HG03571 (cell line): ENCODE data around the gene KNCN.

Experiments
- ATAC-seq: cut with Tn5 transposase; IDR thresholded peaks from one replicate; pipeline ENCODE4 v1.9.1; 2021; ENCODE audit not compliant: unreplicated experiment

Gene KNCN

DNA sequence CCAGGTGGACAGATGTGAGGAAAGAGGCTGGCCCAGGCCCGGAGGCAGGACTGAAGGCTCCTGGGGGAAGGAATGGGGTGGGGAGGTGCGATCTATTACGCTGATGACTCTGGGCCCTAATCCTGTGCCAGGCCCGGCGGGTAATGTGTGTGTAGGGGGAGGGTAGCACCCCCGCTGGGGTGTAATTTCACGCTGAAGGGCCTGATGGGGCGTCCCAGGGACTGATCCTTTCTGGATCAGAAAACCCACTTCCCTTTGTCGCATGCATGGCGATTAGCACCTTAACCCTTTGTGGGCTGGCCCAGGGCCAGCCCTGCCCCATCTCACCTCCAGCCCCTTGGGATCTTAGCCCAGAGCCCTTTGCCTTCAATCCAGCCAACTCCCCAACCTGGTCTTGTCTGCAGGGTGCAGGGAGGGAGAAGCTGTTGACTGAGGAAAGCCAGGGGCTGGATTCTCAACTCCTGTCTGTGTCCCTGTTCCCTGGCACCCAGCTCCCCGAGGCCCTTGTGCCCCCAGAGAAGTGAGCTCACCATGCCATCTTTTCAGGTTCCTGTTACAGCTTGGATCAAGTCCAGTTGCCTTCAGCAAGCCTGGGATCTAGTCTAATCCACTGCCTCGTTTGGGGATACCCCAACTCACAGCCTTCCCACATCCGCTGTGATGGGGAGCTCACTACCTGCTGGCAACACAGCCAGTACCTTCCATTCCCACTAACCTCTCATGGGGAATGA, 26.0 kb downstream of the KNCN start:
- no peak for ATAC-seq

DNA sequence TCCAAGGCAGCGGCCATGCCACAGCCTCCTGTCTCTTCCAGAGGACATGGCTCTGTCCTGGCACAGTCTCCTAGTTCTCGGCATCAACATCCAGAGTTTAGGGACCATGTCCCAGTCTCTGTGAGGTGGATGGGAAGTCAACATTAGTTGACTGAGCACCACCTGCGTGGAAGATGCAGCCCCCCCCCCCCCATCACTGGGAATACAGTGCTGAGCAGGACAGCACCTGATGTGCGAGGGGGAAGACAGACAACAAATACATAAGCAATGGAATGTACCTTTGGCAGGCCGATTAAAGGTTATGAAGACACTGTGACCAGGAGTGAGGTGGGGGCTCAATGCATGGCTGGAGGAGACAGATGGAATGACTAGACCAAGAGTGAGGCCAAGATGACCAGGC, 26.6 kb downstream of the KNCN start:
- no peak for ATAC-seq

DNA sequence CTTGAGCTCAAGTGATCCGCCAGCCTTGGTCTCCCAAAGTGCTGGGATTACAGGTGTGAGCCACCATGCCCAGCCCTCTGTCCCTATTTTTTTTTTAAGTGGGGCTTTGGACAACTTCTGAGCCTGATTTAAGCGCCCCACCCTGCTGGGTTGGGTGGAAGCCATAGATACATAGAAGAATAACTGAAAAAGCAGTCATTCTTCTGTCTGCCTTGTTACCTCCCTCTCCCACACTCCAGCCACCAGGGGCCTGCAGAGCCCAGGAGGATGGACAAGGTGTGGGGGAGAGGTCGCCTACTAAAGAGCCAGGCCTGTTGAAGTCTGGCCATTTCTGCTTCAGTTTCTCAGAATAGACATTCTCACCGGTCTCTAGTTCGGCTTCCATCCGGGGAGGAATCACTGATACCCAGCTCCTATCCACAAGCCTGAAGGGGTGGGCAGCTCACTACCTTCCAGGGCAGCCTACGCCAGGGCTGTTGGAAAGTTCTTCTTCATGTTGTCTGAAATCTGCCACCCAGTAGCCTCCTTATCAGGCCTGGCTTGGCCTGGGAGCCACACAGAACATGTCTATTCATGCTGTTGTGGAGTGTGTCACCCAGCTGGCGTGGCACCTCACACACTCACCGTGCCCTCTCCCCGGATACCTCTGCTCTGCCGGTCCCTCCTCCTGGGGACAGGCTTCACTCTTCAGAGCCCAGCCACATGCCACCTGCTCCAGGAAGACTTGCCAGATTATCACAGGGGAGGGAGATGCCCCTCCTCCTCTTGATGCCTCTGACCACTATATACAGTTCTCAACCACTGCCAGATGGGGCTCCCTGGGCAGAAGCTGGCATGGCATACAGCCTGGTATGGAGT, 27.7 kb downstream of the KNCN start:
- no peak for ATAC-seq

DNA sequence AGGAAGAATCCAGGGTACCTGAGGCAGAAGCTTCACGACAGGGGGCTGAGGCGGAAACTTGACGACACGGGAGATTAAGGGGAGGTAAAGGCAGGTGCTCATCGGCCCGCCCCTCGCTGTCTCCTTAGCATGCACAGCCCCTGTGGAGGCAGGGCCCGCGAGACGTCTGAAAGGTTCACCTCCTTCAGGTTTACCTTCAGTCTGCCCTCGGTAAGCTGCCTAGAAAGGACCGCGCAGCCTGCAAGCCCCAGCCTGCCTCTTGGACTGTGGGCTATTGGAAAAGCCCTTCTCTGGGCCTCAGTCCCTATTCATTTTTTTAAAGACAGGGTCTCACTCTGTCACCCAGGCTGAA, 28.5 kb downstream of the KNCN start:
- ATAC-seq = no peak

DNA sequence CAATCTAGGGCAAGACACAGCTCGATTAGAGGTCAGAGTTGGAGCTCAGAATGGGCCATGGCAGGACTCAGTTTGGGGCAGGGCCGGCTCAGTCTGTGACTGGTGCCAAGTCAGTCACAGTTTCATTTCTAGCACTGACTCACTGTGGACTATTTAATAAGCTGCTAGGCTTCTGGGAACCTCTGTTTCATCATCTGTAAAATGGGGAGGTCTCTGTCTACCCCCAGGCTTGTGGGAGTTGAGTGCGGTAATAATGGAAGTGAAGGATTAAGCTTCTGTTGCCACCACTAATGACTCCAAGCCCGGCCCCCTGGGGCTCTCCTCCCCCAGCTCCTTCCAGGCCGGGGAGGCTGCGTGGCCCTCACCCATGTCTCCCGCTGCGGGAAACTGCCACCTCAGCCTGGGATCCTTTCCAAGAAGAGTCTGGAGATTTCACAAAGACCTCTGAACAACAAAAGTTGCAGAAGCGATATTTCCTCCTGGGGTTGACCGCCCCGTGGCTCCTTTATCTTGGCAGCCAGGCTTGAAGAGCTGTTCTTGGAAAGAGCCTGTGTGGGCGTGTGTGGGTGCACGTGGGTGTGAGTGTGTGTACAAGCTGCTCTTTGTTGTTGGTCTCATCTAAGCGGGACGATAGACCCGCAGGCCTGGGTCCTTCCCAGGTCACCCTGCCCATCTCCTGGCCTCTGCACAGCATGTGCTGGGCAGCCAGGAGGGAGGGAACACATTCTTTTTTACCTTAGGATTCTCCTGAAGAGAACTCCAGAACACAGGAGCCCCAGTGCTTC, 29.1 kb downstream of the KNCN start:
- ATAC-seq = no peak

DNA sequence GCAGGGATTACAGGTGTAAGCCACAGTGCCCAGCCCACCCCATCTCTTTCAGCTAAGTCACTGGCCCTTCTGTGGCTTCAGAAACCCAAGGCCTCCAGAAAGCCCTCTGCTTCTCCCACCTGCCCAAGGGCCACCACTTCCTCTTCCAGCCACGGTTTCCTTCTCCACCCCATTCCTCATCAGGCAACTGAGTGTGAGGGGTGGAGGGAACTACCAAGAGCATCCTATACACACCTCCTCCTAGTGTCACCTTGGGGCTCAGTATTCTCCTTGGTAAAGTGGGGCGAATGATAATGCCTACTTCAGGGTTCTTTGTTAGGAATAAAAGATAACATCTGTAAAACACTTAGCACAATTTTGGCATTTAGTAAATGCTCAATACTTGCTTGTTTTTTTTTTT, 30.0 kb downstream of the KNCN start:
- ATAC-seq = no peak

DNA sequence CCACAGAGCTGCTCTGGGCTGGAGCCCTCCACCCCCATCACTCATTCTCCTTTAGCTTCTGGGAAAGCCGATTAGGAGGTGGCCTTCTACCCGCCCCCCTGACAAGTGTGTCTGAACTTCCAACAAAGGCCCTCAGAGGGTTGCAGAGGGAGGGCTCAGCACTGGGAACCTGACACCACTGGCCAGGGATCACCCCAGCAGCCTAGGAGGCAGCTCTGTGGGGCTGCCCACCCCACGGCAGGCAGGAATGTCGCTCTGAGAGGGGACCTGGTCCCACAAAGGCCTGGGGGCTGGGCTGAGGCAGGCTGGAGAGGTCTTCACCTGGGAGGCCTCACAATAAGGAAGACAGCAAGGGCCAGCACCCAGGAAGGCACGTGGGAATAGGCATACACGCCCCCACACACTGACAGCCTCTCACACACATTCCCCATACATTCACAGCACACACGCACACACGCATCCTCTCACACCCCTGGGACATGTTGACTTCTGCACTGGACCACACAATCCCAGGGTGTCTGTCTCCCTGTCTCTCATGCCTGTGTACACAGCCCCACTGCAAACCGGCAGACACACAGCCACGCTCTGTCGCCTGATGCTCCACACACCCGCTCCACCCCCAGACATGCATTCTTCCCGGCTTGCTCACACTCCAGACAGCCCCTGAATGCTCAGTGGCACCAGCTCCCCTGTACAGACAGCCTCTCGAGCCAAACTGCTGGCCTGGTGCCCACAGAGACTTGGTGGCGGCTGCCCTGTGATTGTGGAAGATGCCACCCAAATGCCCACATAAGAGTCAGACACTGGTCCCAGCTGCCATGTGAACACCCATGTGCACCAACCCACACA, 31.2 kb downstream of the KNCN start:
- no peak for ATAC-seq

DNA sequence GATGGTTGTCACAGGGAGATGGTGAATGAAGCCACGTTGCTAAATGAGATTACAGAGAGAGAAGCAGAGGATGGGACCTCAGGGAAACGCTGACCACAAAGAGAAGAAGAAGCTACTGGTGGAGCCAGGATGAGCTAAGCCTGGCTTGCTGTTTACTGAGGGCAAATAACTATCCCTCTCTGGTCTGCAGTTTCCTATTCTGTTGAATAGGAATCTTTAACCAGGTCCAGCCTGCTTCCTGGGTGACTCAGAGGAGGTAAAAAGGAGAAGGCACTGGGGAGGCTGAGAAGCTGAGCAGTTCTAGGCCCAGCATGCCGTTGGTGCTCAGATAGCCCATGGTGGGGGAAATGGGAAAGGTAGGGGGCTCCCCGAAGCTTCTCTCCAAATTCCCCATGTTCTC, 32.2 kb downstream of the KNCN start:
- ATAC-seq = no peak

DNA sequence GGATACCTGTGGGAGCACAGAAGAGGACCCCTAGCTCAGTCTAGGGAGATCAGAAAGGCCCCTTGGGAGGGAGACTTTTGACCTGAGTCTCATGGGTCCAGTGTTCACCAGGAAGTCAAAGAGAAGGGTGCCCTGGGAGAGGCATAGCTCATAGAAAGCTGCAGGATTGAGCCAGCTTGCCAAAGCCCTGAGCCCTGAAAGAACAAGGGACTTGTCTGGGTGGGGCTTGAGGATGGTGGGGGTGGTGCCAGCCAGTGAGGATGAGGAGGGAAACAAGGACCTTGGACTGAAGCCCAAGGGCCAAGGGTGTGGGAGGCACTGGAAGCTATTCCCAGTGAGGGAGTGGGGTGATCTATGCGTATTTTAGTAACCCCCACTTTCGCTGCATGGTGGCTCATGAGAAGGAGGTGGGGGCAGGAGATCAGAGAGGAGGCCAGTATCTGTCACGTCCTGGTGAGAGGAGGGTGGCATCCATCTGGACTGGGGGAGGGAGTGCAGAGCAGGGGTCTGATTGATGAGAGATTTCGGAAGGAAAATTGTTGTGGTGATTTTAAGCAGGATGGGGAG, 33.4 kb downstream of the KNCN start:
- no peak for ATAC-seq

DNA sequence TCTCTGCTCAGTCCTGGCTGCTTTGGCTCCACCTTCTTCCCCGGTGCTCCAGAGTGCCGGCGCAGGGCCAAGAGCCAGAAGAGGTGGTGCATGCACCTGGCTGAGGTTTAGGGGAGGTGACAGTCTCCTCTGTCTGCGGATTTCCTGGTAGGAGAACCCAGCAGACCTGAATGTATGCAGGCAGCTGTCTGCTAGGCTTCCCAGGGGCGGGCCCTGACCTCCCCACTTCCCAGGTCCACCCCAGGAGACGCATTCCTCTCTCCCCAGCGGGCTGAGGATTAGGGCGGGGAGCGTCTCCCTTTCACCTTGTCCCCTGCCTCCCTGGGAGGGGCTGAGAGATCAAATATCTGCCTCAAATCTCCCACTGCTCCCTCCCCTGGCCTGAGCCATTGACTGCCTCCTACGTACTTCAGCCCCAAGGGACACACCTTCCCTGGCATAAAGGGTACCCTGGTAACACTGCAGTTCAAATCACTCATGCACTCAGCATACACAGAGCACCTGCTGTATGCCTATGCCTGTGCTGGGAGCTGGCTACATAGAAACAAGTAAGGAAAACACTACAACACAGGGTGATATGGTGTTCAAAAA, 34.3 kb downstream of the KNCN start:
- ATAC-seq = no peak

DNA sequence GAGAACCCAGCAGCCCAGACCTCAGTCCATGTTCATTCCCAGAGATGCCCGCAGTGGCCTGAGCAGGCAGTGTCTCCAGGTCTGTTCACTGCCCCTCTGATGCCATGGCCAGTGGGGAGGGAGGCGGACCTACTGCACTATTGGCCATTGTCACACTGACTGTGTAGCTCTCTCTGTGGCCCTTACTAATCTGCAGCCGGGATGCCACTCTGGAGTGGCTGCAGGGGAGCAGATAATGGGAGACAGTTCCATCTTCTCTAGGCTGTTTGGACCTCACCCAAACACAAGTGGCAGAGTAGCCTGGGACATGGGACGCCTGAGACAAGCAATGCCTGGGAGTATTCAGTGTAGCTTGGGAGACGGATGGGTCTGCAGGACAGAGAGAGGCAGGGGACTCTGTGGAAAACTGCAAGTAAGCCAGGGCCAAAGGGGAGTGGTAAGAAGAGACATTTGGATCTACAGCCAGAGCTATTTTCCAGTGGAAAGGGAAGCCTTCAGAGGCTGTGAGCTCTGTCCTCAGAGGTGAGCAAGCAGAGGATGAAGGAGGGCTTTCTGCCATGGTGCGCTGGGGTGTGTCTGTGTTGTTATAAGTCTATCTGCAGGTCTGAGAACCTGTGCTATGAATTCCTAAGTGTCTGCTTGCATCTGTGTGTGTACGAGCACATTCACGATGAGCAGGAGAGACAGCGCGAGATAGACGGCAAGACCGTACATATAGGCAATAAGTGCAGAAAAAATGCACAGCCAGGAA, 35.1 kb downstream of the KNCN start:
- ATAC-seq = no peak

DNA sequence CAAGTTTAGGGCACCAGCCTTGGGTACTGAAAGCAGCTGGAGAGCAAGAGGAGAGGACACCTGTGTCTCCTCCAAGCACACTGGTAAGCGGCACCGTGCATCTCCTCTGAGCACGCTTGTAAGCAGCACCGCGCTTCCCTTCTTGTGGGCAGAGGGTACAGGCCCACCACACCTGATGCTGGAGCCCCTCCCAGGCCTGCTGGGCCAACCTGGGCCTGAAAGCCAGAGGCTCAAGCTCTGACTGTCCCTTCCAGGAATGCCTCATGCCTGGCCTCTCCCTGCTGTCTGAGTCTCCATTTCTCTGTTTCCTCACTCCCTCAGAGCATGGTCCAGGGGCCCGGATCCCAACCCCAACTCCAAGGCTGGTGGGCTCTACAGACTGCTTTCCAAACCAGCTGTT, 35.9 kb downstream of the KNCN start:
- no peak for ATAC-seq

DNA sequence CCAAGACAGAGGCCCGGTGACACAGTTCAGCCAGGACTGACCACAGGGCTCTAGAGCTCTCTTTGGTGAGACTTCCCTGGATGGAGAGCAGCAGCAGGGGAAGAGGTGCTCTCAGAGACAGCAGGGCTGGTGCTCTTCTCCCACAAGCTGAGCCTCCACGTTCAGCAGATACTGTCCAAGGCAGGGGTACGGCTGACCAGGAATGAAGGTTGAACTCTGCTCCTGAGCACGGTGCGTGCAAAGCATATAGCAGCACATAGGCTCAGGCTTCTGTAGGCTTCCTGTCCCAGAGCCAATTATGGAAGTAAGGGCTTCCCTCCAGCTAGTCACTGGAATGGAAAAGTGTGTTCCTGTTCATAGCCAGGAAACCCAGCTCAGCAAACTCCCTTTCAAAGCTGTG, 37.9 kb downstream of the KNCN start:
- no peak for ATAC-seq

DNA sequence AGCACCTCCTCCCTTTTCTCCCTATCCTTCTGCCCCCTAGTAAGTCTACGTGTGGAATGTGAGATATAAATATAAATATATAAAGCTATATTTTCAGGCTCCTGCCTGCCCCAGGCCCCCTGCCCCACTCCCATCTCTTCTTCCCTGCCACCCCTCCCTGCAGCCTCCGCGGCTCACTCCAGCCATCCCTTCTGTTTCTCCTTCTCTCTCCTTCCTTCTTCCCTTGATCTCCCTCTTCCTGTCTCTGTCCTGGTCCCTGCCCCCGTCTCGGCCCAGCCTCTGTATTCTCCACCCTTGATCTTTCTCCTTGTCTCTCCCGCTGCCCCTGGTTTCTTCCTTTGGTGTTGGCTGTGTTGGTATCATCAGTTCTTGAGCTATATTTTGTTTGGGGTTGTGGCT, 38.7 kb downstream of the KNCN start:
- ATAC-seq = no peak

DNA sequence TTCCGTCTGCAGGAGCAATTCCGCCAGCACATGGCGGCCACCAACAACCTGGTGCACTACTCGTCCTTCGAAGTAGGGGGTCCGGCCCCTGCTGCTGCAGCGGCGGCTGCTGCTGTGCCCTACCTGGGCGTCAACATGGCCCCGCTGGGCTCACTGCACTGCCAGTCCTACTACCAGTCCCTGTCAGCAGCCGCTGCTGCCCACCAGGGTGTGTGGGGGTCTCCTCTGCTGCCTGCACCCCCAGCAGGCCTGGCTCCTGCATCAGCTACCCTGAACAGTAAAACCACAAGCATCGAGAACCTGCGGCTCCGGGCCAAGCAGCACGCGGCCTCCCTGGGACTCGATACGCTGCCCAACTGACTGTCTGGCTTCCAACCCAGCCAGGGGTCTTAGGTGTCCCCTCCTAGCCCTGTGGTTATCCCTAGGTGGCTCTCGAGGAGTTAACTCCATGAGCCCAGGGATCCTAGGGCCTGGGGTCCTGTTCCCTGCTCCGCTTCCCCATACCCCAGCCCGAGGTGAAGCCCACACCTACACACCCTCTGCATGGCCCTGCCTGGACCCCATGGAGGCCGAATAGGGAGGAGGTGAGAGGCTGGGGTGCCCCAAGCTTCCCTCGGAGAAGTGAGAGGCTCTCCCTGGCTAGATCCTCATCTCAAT, 39.2 kb downstream of the KNCN start:
- ATAC-seq = no peak

DNA sequence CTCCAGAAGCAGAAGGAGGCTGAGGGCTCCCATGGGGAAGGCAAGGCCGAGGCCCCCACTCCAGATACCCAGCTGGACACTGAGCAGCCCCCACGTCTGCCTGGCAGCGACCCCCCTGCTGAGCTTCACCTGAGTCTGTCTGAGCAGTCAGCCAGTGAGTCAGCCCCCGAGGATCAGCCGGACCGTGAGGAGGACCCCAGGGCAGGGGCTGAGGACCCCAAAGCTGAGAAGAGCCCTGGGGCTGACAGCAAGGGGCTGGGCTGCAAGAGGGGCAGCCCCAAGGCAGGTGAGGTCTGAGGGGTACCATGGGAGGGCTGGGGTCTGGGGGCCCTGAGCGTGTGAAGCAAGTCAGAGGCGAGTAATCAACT, 40.5 kb downstream of the KNCN start:
- no peak for ATAC-seq

DNA sequence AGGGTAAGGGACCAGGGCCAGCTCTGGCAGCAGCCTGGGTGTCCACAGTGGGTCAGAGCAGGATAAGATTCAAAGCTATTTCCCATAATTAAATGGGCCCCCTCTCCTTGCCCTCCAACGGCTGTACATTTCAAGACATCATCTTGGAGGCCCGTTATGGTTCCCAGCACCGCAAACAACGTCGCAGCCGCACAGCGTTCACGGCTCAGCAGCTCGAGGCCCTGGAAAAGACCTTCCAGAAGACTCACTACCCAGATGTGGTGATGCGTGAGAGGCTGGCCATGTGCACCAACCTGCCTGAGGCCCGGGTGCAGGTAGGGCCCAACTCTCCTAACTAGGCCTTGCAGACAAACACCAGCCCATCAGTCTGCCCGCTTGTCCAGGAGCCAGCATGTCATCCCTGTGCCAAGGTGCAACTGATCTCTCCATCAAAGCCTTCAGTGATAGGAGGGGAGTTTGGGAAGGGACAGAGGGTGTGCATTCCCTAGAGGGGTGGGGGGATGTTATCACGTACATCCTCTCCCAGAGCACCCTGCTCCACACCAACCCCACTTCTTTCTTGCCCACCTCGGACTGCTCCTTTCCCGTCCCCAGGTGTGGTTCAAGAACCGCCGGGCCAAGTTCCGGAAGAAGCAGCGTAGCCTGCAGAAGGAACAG, 41.0 kb downstream of the KNCN start:
- no peak for ATAC-seq

DNA sequence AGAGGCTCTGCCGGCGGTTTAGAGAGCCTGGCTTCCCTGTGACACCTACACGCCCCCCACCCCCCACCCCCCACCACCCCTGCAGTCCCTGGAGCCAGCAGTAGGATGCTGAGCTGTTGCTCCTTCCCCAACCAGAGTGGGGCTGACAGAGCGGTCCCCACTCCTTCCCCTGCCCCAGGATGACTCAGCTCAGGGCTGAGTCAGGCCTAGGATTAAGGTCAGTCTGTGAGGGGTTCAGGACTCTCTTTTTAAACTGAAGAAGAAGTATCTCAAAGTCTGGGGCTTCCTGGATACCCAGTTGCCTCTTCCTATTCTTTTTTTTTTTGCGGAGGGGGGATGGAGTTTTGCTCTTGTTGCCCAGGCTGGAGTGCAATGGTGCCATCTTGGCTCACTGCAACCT, 42.7 kb downstream of the KNCN start:
- no peak for ATAC-seq
